GM20431 (cell line): ENCODE measurements around the gene PIP5K1C.
"Not testable (repeated sequence)": the region's sequence is repeated elsewhere in the genome, so short reads cannot be mapped to it uniquely, and the experiment has no call there.

Source experiments
- in situ Hi-C: fragments of 300-500 bp; cut with MseI, MboI; formaldehyde crosslinking; loops from one replicate; pipeline ENCODE4 v1.15.0; 2020; ENCODE audit warnings: low sequenced_read_pairs; ENCODE audit not compliant: unreplicated experiment

Gene PIP5K1C

GRCh38 chr19:3679581-3679980, 20.7 kb downstream of the PIP5K1C start:
- in situ Hi-C loops: no loop called here

- in situ Hi-C loops: no loop called here
Measured at GRCh38 chr19:3679138-3679537, 21.1 kb downstream of the PIP5K1C start.

GRCh38 chr19:3678188-3678587, 22.1 kb downstream of the PIP5K1C start:
- in situ Hi-C loops: no loop called here

GRCh38 chr19:3674784-3675543, 25.3 kb downstream of the PIP5K1C start:
- in situ Hi-C loops: no loop called here

GRCh38 chr19:3673506-3674439, 26.5 kb downstream of the PIP5K1C start:
- in situ Hi-C loops: no loop called here

GRCh38 chr19:3672993-3673392, 27.3 kb downstream of the PIP5K1C start:
- in situ Hi-C loops: no loop called here

- in situ Hi-C loops: no loop called here
Measured at GRCh38 chr19:3672575-3672948, 27.7 kb downstream of the PIP5K1C start.

GRCh38 chr19:3671680-3672574, 28.3 kb downstream of the PIP5K1C start:
- in situ Hi-C loops: no loop called here

GRCh38 chr19:3670796-3671679, 29.2 kb downstream of the PIP5K1C start:
- in situ Hi-C loops: no loop called here

GRCh38 chr19:3669947-3670795, 30.1 kb downstream of the PIP5K1C start:
- in situ Hi-C loops: no loop called here

- in situ Hi-C loops: no loop called here
Measured at GRCh38 chr19:3669082-3669946, 31.0 kb downstream of the PIP5K1C start.

- in situ Hi-C loops: no loop called here
Measured at GRCh38 chr19:3668331-3669081, 31.8 kb downstream of the PIP5K1C start.

- in situ Hi-C loops: no loop called here
Measured at GRCh38 chr19:3667766-3668165, 32.5 kb downstream of the PIP5K1C start.

- in situ Hi-C loops: no loop called here
Measured at GRCh38 chr19:3667037-3667638, 33.1 kb downstream of the PIP5K1C start.

GRCh38 chr19:3666545-3666856, 33.8 kb downstream of the PIP5K1C start:
- in situ Hi-C loops: not testable (repeated sequence)

GRCh38 chr19:3665681-3666544, 34.4 kb downstream of the PIP5K1C start:
- in situ Hi-C loops: no loop called here
